ENCODE measurements around the gene KPNA6. TPM values are rescaled to one million over a fixed set of nuclear protein-coding genes. Genes with fewer than 3 reads are reported as not detected.

Gene KPNA6
- total and polyA plus RNA-seq, 3 donors from 2014 or later = 56.5 to 107 (median 64.6) TPM

- no peak overlapping the region for H3K27ac ChIP-seq
- intact Hi-C loops (cut with DNase I; ENCODE audit: low total_unique reads) = no loop called here
Measured at GRCh38 chr1:32224285-32224684, 116.4 kb downstream of the KPNA6 start.

More at GRCh38 chr1:32224285-32224684, 116.4 kb downstream of the KPNA6 start:
- Histone ChIP-seq H3K9me3 (no peaks in the 10 kb centered on the region), H3K27me3 (no peaks in the 10 kb centered on the region), H3K4me1 (peaks cover 25% of the 10 kb centered on the region), H3K36me3 (ENCODE audit: low read depth, missing control alignments) (no peaks in the 10 kb centered on the region), H3K4me3 (no peak overlapping the region)
- 89 to 92% methylated on average over 4 of the region's 4 CpGs for WGBS, 2 donors
- TF ChIP-seq CTCF (IDR thresholded peaks at IDR 0.05) (no peak), POLR2A (IDR thresholded peaks at IDR 0.05) (no peak)
- no peak for DNase-seq

Small RNA genes within 50 kb of the gene (microRNA-seq; reads per million reads assigned to microRNA genes)
- 0 reads per million in 2 donors for gene MIR5585 (ENCODE audit: borderline number of aligned reads in 2 of 2, borderline replicate concordance in 1 of 2)

Small RNA genes within 50 kb of the gene (small RNA-seq; reads per million reads assigned to genes)
- gene MIR5585 = 0 reads per million in 2 donors
- gene RF00017 = 0 reads per million in 2 donors

Other genes with a start within 250 kb of the KPNA6 start
- 100 to 1,000 TPM; 137 to 189 TPM for gene PTP4A2, start 169.7 kb upstream of the KPNA6 start, total RNA-seq
- 305 TPM for gene PTP4A2, start 169.7 kb upstream of the KPNA6 start, polyA plus RNA-seq (ENCODE audit: insufficient read depth, low read depth, low replicate concordance)
- gene KHDRBS1, start 94.2 kb upstream of the KPNA6 start, total RNA-seq = 10 to 100 TPM; 90.4 to 95.0 TPM
- gene KHDRBS1, start 94.2 kb upstream of the KPNA6 start, polyA plus RNA-seq (ENCODE audit: insufficient read depth, low read depth, low replicate concordance) = 133 TPM
- 10 to 100 TPM; 15.7 to 16.9 TPM for gene TMEM39B, start 35.1 kb upstream of the KPNA6 start, total RNA-seq
- 24.0 TPM for gene TMEM39B, start 35.1 kb upstream of the KPNA6 start, polyA plus RNA-seq (ENCODE audit: insufficient read depth, low read depth, low replicate concordance)
- gene TXLNA, start 71.6 kb downstream of the KPNA6 start, total RNA-seq = 10 to 100 TPM; 67.6 to 69.2 TPM
- gene TXLNA, start 71.6 kb downstream of the KPNA6 start, polyA plus RNA-seq (ENCODE audit: insufficient read depth, low read depth, low replicate concordance) = 52.6 TPM
- gene CCDC28B, start 92.5 kb downstream of the KPNA6 start, total RNA-seq = 100 to 1,000 TPM in 1 of 2 donors, 10 to 100 TPM in 1; 67.5 to 105 TPM
- 55.3 TPM for gene CCDC28B, start 92.5 kb downstream of the KPNA6 start, polyA plus RNA-seq (ENCODE audit: insufficient read depth, low read depth, low replicate concordance)
- 10 to 100 TPM; 11.9 to 16.3 TPM for gene IQCC, start 97.6 kb downstream of the KPNA6 start, total RNA-seq
- gene IQCC, start 97.6 kb downstream of the KPNA6 start, polyA plus RNA-seq (ENCODE audit: insufficient read depth, low read depth, low replicate concordance) = 21.6 TPM
- gene DCDC2B, start 101.0 kb downstream of the KPNA6 start, total RNA-seq = 1 to 10 TPM in 1 of 2 donors, under 1 TPM in 1; 0.81 to 1.7 TPM
- 2.6 TPM for gene DCDC2B, start 101.0 kb downstream of the KPNA6 start, polyA plus RNA-seq (ENCODE audit: insufficient read depth, low read depth, low replicate concordance)
- 10 to 100 TPM; 35.9 to 58.3 TPM for gene TMEM234, start 114.3 kb downstream of the KPNA6 start, total RNA-seq
- 31.8 TPM for gene TMEM234, start 114.3 kb downstream of the KPNA6 start, polyA plus RNA-seq (ENCODE audit: insufficient read depth, low read depth, low replicate concordance)
- gene EIF3I, start 114.4 kb downstream of the KPNA6 start, total RNA-seq = 100 to 1,000 TPM in 1 of 2 donors, 10 to 100 TPM in 1; 97.7 to 140 TPM
- gene EIF3I, start 114.4 kb downstream of the KPNA6 start, polyA plus RNA-seq (ENCODE audit: insufficient read depth, low read depth, low replicate concordance) = 140 TPM
- gene FAM167B, start 139.2 kb downstream of the KPNA6 start, total RNA-seq = 1 to 10 TPM in 1 of 2 donors, under 1 TPM in 1; 0.99 to 1.6 TPM
- gene FAM167B, start 139.2 kb downstream of the KPNA6 start, polyA plus RNA-seq (ENCODE audit: insufficient read depth, low read depth, low replicate concordance) = 1.6 TPM
- gene LCK, start 143.2 kb downstream of the KPNA6 start, total RNA-seq = 1 to 10 TPM in 1 of 2 donors, under 1 TPM in 1; 0.79 to 3.2 TPM
- gene LCK, start 143.2 kb downstream of the KPNA6 start, polyA plus RNA-seq (ENCODE audit: insufficient read depth, low read depth, low replicate concordance) = 4.3 TPM
- gene HDAC1, start 184.0 kb downstream of the KPNA6 start, total RNA-seq = 10 to 100 TPM; 83.1 to 99.2 TPM
- gene HDAC1, start 184.0 kb downstream of the KPNA6 start, polyA plus RNA-seq (ENCODE audit: insufficient read depth, low read depth, low replicate concordance) = 91.6 TPM
- 100 to 1,000 TPM; 288 to 312 TPM for gene MARCKSL1, start 228.2 kb downstream of the KPNA6 start, total RNA-seq
- gene MARCKSL1, start 228.2 kb downstream of the KPNA6 start, polyA plus RNA-seq (ENCODE audit: insufficient read depth, low read depth, low replicate concordance) = 326 TPM